Measurements from ENCODE around the gene SPIRE1. TPM values are rescaled to one million over a fixed set of nuclear protein-coding genes. Genes with fewer than 3 reads are reported as not detected.
A peak's percentile ranks its signal among the peaks of the same experiment; 100 is the strongest.

Gene SPIRE1
- total and polyA plus RNA-seq, 2 of the 4 experiments (the other 2 are of a cell fraction): 11.6 to 31.4 TPM

DNA sequence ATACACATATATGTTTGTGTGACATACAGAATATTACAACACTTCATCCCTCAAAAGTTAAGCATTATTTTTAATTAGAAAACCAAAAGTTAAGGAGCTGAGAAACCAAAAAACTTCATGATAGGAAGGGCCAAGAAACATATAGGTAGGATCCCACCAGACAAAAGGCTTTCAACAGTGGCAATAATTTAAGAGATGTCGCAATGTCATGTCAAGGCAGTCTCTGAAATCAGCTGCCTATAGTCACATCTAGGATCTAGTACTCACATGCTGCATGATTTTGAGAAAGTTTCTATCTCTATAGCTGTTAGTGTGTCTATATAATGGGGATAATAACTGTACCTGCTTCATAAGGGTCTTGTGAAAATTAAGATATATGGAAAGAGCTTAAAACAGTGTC is 72.7 kb downstream of the SPIRE1 start:
- TF ChIP-seq CEBPB (IDR thresholded peaks at IDR 0.05; ENCODE audit: low read depth, low read length): peak; percentile 89
- TF ChIP-seq, protein P1, sequence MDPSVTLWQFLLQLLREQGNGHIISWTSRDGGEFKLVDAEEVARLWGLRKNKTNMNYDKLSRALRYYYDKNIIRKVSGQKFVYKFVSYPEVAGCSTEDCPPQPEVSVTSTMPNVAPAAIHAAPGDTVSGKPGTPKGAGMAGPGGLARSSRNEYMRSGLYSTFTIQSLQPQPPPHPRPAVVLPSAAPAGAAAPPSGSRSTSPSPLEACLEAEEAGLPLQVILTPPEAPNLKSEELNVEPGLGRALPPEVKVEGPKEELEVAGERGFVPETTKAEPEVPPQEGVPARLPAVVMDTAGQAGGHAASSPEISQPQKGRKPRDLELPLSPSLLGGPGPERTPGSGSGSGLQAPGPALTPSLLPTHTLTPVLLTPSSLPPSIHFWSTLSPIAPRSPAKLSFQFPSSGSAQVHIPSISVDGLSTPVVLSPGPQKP (IDR thresholded peaks at IDR 0.05; ENCODE audit: borderline replicate concordance, low read depth, low read length): no peak
- Histone ChIP-seq H3K23ac (ENCODE audit: low read depth, low read length) (no peak overlapping the region), H2AK9ac (replicated peaks; ENCODE audit: low read depth, low read length, poor library complexity) (no peak overlapping the region), H3K14ac (replicated peaks; ENCODE audit: low read depth, low read length) (no peak overlapping the region), H3K9me3 (ENCODE audit: control insufficient read depth, insufficient read depth, low read length) (no peaks in the 10 kb centered on the region), H3K27ac (ENCODE audit: insufficient read depth, low read length) (no peak overlapping the region), H2BK120ac (ENCODE audit: low read depth, low read length) (no peak overlapping the region), H2BK15ac (ENCODE audit: low read depth, low read length) (no peak overlapping the region), H3K4ac (ENCODE audit: low read depth, low read length) (no peak overlapping the region), H4K5ac (ENCODE audit: low read depth, low read length) (no peak overlapping the region), H4K8ac (ENCODE audit: low read depth in 2 of 2, low read length in 2 of 2) (no peak overlapping the region; a peak in 1 of 4 replicates), H2BK20ac (ENCODE audit: low read depth, low read length) (no peak overlapping the region), H4K91ac (ENCODE audit: insufficient read depth, low read depth, low read length) (no peak overlapping the region), H3K9ac (ENCODE audit: low read depth, low read length) (no peak overlapping the region), H3K36me3 (ENCODE audit: control insufficient read depth, insufficient read depth, low read length) (no peaks in the 10 kb centered on the region), H3K18ac (ENCODE audit: low read depth, low read length) (no peak overlapping the region), H3K4me1 (ENCODE audit: control insufficient read depth, insufficient read depth, low read length) (no peaks in the 10 kb centered on the region), H2BK5ac (ENCODE audit: low read depth, low read length, poor library complexity, severe bottlenecking) (no peak overlapping the region), H3K79me1 (ENCODE audit: low read depth in 1 of 2, low read length in 2 of 2) (peaks cover 21 to 27% of the 10 kb centered on the region in 2 experiments), H3K4me2 (ENCODE audit: low read depth, low read length) (no peak overlapping the region), H4K20me1 (ENCODE audit: insufficient read depth, low read length) (peaks cover 7% of the 10 kb centered on the region; the same call in 1 of the 2 replicates), H3K4me3 (ENCODE audit: insufficient read depth, low read depth, low read length) (no peak overlapping the region), H3K9me1 (ENCODE audit: insufficient read depth, low read length) (peaks cover 5% of the 10 kb centered on the region; the same call in 1 of the 2 replicates), H3K27me3 (ENCODE audit: control insufficient read depth, insufficient read depth, low read length) (no peaks in the 10 kb centered on the region), H3K56ac (ENCODE audit: extremely low read depth, insufficient read depth, low read length) (no peak overlapping the region), H2AFZ (replicated peaks; ENCODE audit: low read length, poor library complexity) (no peak overlapping the region), H2AK5ac (ENCODE audit: low read depth, low read length) (no peak overlapping the region)
- POLR2A ChIA-PET (ENCODE audit: unreplicated experiment): interaction anchor here (0.6 kb wide), 1 partner anchor 298 kb away, joined by 3 read pairs; no protein-coding TSS in a partner anchor
- DNase-seq (no peak), ATAC-seq (ENCODE audit: low read depth) (no peak)
- no CpG with 5 or more reads among the region's 1 CpG for WGBS, 2 experiments (ENCODE audit: extremely low coverage in 2 of 2, insufficient read length in 1 of 2)
- dilution Hi-C loops (cut with HindIII; ENCODE audit: low sequenced_read_pairs, unreplicated experiment): no loop called here
- intact Hi-C loops (cut with micrococcal nuclease): no loop called here
- no TSS peak for BruUV-seq (replicated peaks)
- in situ Hi-C loops (cut with MboI; ENCODE audit: low sequenced_read_pairs): no loop called here
- CTCF ChIA-PET: no interaction called here

All from IMR-90 (cell line).